ENCODE data around the gene GNA14.

GRCh38 chr9:77514886-77515711 is 133.0 kb downstream of the GNA14 start:
- TF ChIP-seq POLR2AphosphoS5 (IDR thresholded peaks at IDR 0.05): no peak
- no peak for TF ChIP-seq CTCF (IDR thresholded peaks at IDR 0.05)

All from breast epithelium (tissue), 3 donors.